GM20000 (cell line): ENCODE results near the gene CCDC120.

Experiments
- DNase-seq: peaks from one replicate; pipeline ENCODE4 v3.0.0; 2012; ENCODE audit warnings: low spot score
- TF ChIP-seq, protein P1 (sequence below): IDR thresholded peaks from 2 replicates; pipeline ENCODE4 v1.5.1; 2012; ENCODE audit warnings: mild to moderate bottlenecking, control low read depth; ENCODE audit errors: extremely low read depth, missing control alignments

The CCDC120 gene

DNA sequence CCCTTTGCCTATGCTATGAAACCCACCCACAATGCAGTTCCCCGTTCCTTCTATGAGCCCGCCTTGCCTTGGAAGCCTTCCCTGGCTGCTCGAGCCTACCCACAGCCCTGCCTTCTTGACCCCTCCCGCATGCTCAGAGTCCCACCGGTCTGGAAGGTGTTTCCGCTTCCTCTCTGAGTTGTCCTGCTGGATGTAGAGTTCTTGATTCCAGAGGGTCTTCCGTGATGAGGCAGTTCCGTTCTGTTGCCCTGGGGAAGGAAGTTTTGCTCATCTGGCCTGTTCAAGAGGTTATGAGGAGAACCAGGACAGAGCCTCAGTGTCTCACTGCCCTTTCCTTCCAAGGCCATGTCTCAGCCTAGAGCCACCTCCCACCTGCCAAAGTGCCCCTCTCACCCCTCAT lies 57.3 kb downstream of the CCDC120 start:
- DNase-seq, result no peak
- TF ChIP-seq, protein P1, sequence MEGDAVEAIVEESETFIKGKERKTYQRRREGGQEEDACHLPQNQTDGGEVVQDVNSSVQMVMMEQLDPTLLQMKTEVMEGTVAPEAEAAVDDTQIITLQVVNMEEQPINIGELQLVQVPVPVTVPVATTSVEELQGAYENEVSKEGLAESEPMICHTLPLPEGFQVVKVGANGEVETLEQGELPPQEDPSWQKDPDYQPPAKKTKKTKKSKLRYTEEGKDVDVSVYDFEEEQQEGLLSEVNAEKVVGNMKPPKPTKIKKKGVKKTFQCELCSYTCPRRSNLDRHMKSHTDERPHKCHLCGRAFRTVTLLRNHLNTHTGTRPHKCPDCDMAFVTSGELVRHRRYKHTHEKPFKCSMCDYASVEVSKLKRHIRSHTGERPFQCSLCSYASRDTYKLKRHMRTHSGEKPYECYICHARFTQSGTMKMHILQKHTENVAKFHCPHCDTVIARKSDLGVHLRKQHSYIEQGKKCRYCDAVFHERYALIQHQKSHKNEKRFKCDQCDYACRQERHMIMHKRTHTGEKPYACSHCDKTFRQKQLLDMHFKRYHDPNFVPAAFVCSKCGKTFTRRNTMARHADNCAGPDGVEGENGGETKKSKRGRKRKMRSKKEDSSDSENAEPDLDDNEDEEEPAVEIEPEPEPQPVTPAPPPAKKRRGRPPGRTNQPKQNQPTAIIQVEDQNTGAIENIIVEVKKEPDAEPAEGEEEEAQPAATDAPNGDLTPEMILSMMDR, result no peak

DNA sequence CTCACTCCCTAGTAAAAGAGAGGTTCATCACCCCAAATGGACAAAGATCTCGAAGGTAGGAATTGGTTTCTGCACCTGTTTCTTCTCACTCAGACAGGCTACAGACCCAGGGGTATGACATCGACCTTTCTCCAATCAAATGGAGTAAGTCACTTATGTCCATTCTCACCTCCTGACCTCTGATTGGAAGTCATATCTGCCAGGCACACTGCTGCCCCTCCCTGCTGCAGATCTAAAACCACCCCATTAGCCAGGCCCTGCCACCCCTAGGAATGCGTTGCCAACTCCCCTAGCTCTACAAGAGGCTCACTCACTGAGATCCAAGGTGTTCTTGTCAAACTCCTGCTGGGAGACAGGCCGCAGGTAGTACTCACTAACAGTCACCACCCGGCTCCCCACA lies 57.9 kb downstream of the CCDC120 start:
- TF ChIP-seq, protein P1, result no peak
- no peak for DNase-seq

DNA sequence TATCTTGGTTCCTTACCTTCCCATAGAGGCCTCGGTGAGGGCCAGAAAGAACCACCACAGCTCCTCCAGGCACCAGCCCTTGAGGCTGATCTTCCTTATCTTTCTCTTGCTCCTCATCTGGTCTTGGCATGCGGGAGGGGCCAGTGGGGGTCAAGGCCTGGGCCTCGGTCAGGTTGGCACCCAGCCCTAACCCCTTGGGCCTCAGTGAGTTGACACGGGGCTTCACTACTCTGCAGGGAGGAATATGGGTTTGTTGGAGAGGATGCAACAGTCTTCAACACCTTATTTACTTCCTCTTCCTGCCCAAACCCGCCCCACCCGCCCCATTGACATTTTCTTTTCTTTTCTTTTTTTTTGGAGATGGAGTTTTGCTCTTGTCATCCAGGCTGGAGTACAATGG lies 58.8 kb downstream of the CCDC120 start:
- no peak for DNase-seq
- TF ChIP-seq, protein P1, result no peak
